ENCODE measurements around the gene STK39.
"Not testable (repeated sequence)": the region's sequence is repeated elsewhere in the genome, so short reads cannot be mapped to it uniquely, and the experiment has no call there.

The STK39 gene

GRCh38 chr2:168042127-168042824 lies 205.1 kb downstream of the STK39 start:
- not testable (repeated sequence) for DNase-seq (ENCODE audit: low spot score)

- DNase-seq (ENCODE audit: low spot score), result no peak
Observed at GRCh38 chr2:168039881-168040280, 207.5 kb downstream of the STK39 start.

GRCh38 chr2:168037778-168038177 lies 209.6 kb downstream of the STK39 start:
- no peak for DNase-seq (ENCODE audit: low spot score)

GRCh38 chr2:168035458-168035857 lies 211.9 kb downstream of the STK39 start:
- no peak for DNase-seq (ENCODE audit: low spot score)

- DNase-seq (ENCODE audit: low spot score), result no peak
Observed at GRCh38 chr2:168034616-168035015, 212.8 kb downstream of the STK39 start.

- DNase-seq (ENCODE audit: low spot score), result no peak
Observed at GRCh38 chr2:168033966-168034365, 213.4 kb downstream of the STK39 start.

GRCh38 chr2:168032091-168032490 lies 215.3 kb downstream of the STK39 start:
- DNase-seq (ENCODE audit: low spot score), result no peak

GRCh38 chr2:168030862-168031624 lies 216.4 kb downstream of the STK39 start:
- no peak for DNase-seq (ENCODE audit: low spot score)

GRCh38 chr2:168029071-168029470 lies 218.3 kb downstream of the STK39 start:
- no peak for DNase-seq (ENCODE audit: low spot score)

- no peak for DNase-seq (ENCODE audit: low spot score)
Observed at GRCh38 chr2:168028362-168028761, 219.0 kb downstream of the STK39 start.

GRCh38 chr2:168025487-168026202 lies 221.8 kb downstream of the STK39 start:
- no peak for DNase-seq (ENCODE audit: low spot score)

- no peak for DNase-seq (ENCODE audit: low spot score)
Observed at GRCh38 chr2:168024459-168024858, 222.9 kb downstream of the STK39 start.

GRCh38 chr2:168021800-168022587 lies 225.4 kb downstream of the STK39 start:
- no peak for DNase-seq (ENCODE audit: low spot score)

- DNase-seq (ENCODE audit: low spot score), result peak; percentile 74
Observed at GRCh38 chr2:168015274-168015953, 232.0 kb downstream of the STK39 start.

GRCh38 chr2:168009900-168010299 lies 237.5 kb downstream of the STK39 start:
- DNase-seq (ENCODE audit: low spot score), result no peak

- no peak for DNase-seq (ENCODE audit: low spot score)
Observed at GRCh38 chr2:168008646-168009195, 238.7 kb downstream of the STK39 start.

GRCh38 chr2:168006498-168006897 lies 240.9 kb downstream of the STK39 start:
- DNase-seq (ENCODE audit: low spot score), result no peak

GRCh38 chr2:168005586-168005985 lies 241.8 kb downstream of the STK39 start:
- no peak for DNase-seq (ENCODE audit: low spot score)

- no peak for DNase-seq (ENCODE audit: low spot score)
Observed at GRCh38 chr2:168003876-168004275, 243.5 kb downstream of the STK39 start.

- no peak for DNase-seq (ENCODE audit: low spot score)
Observed at GRCh38 chr2:168002021-168002553, 245.3 kb downstream of the STK39 start.

- DNase-seq (ENCODE audit: low spot score), result no peak
Observed at GRCh38 chr2:167992278-167992677, 255.1 kb downstream of the STK39 start.

Measured in globus pallidus (tissue), 1 donor.